Right renal pelvis (tissue), 4 donors: ENCODE results near the gene RPL18. TPM values are rescaled to one million over a fixed set of nuclear protein-coding genes. Genes with fewer than 3 reads are reported as not detected.

Experiments
- DNase-seq, 4 donors: peaks; one replicate each; pipeline ENCODE4 v3.0.0-alpha.2; 2013; ENCODE audit warnings: low read depth in 4 of 4, low spot score in 3 of 4, missing footprints in 1 of 4
- polyA plus RNA-seq, 4 donors: library from polyadenylated mRNA; unstranded; fragments of 120-200 nt; gene quantifications; one replicate each; pipeline ENCODE4 v1.2.1, GENCODE V29; 2013; ENCODE audit not compliant: insufficient read length in 4 of 4

The RPL18 gene
- polyA plus RNA-seq, 4 donors: 1,054 to 1,482 (median 1,060) TPM

DNA sequence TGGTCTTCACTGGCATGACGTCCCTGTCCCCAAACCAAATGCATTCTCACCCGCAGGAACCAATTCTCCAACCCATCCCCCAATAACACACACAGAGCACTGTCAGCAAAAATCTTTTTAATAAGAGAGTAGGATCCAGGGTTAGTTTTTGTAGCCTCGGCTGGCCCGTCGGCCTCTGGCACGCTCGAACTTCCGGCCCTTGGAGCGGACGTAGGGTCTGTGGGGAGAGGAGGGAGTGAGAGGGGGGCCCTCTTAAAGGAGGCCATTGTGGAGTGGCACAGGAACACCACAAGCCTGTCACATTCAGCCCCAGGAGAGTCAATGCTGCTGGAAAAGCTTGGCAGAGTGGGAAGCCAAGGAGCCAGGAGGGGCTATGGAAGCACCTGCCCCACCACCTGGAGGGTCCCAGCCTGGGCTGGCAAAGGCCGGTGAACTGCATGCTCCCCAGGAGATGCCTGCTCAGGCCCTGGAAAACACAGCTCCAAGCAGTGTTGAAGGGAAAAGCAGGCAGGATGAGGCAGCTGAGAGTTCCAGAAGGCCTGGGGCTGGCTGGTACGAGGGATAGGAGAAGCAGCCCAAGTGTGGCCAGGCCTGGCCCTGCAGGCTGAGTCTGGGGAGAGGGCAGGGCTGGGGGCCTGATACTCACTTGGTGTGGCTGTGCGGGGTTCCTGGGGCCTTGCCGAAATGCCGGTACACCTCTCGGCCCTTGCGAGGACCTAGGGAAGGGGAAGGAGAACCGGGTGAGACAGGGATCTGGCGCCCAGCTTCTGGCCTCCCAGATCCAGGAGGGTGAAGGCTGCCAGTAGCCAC is 3.5 kb downstream of the RPL18 start:
- no peak for DNase-seq

- DNase-seq: no peak
These were observed 4.3 kb downstream of the RPL18 start, which contains the start of gene FAM83E for GRCh38 chr19:48614436-48615230. Gene FAM83E, minus strand, starts transcription at chr19:48615076. Its CDS starts 1,704 bp downstream, at chr19:48613372.

DNA sequence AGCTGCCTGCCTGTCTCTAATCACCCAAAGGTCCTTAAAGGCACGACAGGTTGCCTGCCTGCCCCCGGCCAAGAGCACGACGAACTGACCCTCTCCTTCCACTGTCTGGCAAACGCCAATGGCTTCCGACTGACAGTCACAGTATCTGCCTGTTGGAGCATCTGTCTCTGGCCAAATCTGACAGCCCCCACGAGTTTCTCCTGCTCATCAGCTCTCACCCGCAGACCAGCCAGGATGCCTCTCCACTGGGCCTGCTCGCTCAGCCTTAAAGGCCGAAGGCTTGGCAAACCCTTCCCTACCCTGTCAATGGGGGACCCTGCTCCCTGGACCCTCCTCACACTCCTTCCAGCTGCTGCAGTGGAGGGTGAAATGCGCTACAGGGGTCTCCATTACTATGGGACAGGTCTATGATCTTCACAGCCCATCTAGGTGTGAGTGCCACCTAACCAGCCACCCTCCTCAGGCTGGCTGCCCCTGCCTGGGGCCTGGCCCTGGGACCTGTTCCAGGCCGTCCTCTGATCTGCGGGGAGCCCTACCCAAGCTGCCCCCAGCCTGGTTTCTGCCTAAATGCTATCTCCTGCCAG is 5.0 kb downstream of the RPL18 start:
- no peak for DNase-seq

- DNase-seq: no peak
These were observed 5.7 kb downstream of the RPL18 start for GRCh38 chr19:48613024-48613851.

GRCh38 chr19:48611872-48612271 is 7.1 kb downstream of the RPL18 start:
- DNase-seq: no peak

DNA sequence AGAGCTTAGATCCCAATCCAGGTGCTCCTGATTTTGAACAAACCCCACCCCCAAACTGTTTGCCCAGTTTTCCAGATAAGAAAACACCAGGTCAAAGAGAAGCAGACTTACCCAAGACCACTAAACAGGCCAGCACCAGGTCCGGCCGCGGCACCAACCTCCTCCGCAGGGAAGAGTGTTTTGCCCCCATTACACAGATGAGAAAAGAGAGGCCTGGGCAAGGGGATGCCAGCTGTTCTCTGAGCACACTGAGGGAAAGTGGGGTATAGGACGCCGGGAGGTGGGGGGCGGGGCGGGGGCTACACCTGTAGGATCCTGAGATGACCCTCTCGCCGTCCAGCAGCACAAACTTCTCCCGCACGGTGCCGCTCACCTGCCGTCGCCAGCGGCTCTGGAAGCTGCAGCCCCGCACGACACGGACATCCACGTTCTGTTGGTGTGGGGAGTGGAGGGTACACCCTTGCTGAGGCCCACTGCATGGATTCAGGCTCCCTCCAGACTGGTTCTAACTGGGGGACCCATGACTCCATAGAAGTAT is 9.3 kb downstream of the RPL18 start:
- no peak for DNase-seq

DNA sequence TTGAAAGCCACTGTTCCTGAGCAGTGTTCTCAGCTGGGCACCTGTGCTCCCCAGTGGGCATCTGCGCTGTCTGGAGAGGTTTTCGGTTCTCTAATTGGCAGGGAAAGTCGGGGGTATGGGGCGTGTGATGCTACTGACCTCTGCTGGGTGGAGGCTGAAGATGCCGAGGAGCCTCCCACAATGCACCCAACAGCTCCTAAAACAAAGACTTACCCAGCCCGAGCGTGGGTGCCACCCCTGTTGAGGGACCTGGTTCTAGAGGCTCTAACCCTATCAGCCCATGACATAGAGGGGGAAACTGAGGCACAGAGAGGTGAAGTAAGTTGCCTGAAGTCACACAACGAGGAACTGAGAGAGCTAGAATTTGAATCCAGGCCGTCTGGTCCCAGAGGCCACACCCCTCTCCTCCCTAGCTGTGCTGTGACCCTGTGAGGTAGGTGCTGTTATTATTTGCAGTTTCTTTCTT is 10.1 kb downstream of the RPL18 start:
- DNase-seq: no peak

DNA sequence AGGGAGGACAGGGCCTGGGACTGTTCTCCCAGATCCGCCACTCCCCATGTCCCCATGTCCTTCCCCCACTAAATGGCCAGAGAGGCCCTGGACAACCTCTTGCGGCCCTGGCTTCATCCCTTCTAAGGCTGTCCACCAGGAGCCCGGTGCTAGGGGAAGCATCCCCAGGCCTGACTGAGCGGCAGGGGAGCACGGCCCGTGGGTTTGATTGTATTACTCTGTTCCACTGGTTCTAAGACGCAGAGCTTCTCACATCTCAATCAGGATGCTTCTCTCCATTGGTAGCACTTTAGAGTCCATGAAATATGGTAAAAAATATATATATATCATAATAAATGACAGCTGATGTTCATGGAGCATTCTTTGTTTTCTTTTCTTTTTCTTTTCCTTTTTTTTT is 11.6 kb downstream of the RPL18 start:
- no peak for DNase-seq

GRCh38 chr19:48606463-48607358 is 12.3 kb downstream of the RPL18 start, which contains the start of gene SPACA4:
Gene SPACA4, plus strand, starts transcription at chr19:48606742. Its CDS starts 237 bp downstream, at chr19:48606979.
- DNase-seq: no peak

DNA sequence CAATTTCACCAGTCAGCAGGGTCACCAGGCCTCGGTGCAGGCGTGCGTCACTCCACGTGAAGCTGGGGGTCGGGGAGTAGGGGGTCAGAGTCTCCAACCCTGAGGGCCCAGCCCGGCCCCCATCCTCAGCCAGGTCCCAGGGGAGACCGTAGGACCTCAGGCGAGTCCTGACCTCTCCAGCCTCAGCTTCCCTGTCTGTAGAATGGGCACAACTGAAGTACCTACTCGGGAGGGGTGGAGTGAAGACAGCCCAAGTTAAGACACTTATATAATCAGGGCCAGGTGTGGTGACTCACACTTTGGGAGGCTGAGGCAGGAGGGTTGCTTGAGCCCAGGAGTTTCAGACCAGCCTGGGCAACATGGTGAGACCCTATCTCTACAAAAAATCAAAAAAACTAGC is 15.1 kb downstream of the RPL18 start:
- no peak for DNase-seq

DNA sequence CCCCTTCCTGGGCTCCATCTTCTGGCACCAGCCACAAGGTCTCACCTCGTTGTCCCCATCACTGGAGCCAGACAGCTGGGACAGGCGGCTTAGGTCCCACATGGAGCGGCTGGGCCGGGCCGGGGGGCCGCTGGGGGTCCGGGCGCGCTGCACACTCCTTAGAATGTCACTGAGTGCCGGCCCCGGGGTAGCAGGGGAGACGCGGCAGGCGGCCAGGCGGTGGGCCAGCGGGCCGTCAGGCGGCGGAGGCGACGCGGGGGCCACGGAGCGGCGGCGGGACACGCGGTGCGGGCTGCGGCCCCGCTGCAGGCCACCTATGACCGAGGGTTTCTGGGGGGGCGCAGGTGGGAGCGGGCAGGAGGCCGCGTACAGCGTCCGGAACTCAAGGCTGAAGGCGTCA is 15.5 kb downstream of the RPL18 start:
- DNase-seq: no peak

DNA sequence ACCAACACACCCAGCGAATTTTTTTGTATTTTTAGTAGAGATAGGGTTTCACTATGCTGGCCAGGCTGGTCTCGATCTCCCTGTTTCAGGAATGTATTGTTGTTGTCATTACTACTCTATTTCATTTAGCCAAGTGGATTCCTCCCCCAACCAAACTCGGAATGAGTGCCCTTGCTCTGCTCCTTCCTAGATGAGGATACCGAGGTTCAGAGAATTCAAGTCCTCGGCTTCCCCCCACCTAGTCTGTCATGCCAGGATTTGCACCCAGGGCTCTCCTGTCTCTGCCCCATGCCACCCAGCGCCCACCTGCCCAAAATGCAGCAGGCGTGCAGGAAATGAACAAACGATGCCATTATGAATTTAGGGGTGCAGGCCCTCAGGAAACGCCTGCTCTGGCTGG is 16.0 kb downstream of the RPL18 start:
- no peak for DNase-seq

DNA sequence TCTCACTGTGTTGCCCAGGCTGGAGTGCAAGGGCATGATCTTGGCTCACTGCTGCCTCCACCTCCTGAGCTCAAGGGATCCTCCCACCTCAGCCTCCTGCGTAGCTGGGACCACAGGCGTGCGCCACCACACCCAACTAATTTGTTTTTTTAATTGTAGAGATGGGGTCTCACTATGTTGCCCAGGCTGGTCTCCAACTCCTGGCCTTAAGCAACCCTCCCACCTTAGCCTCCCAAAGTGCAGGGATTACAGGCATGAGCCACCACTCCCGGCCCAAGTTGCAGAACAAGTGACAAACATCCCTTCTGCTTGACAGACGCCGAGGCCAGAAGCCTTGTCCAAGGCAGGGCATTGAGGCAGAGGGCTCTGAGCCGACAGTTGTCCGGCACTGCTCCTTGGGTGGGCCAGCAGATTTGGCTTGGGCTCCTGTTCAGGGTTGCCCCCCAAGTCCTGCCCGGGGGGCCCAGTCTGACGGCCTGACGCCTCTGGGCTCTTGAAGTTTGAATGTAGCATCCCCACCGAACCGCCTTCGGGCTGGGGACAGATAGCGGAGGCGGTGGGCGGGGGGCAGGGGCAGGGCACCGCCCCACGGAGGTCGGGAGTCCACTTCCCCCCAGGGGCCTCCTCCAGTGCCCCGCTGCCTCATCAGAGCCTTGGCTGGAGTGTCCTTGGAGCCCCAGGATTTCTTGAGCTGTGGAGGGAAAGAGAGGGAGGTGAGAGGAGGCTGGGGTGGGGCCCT is 18.1 kb downstream of the RPL18 start:
- no peak for DNase-seq

DNA sequence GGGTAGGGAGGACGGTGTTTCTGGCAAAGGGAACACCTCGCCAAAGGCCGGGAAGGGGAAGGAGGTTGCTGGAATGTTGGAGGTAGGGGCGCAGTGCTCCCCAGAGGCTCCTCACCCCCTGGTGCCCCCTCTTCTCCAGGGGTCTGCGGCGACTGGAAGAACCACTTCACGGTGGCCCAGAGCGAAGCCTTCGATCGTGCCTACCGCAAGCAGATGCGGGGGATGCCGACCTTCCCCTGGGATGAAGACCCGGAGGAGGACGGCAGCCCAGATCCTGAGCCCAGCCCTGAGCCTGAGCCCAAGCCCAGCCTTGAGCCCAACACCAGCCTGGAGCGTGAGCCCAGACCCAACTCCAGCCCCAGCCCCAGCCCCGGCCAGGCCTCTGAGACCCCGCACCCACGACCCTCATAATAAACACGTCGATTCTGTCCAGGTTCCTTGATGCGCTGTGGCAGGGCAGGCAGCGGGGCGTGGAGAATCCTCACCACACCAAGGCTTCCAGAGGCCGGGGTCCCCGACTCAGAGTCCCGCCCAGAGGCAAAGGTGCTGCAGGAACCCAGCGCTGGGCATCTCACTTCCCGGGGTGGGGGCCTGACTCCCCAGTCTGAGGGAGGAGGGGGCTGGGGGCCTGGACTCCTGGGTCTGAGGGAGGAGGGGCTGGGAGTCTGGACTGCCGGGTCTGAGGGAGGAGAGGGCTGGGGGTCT is 19.8 kb downstream of the RPL18 start:
- no peak for DNase-seq

GRCh38 chr19:48596679-48597465 is 22.1 kb downstream of the RPL18 start:
- no peak for DNase-seq

DNA sequence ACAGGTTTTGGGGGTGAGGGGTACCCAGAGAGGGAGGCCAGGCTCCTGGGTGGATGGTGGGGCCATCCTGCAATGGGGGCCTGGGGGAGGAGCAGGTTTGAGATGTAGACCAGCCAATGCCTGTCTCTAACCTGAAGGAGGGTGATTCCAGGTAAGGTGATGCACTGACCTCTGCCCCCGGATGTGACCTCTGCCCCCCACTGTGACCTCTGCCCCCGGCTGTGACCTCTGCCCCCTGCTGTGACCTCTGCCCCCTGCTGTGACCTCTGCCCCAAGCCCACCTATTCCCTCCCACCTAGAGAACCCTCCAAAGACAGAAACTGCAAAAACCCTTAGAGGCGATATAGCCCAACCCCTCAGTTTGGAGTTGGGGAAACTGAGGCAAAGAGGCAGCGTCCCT is 22.7 kb downstream of the RPL18 start:
- DNase-seq: no peak

DNA sequence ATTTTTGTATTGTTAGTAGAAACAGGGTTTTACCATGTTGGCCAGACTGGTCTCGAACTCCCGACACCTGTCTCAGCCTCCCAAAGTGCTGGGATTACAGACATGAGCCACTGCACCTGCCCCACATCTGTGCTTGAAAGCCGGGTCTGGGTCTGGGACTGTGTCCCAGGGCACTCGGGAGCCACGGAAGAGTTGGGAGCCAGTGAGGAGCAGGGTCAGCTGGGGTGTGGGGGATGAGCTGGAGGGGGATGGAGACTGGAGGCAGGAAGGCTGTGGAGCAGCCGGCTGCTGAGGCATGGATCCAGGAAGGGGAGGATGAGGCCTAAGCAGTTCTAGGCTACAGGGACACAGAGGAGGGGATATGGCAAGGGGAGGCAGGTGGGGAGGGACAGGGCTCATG is 23.1 kb downstream of the RPL18 start:
- no peak for DNase-seq
